ENCODE results near the gene INCENP.
"Not testable (repeated sequence)": the region's sequence is repeated elsewhere in the genome, so short reads cannot be mapped to it uniquely, and the experiment has no call there.

Gene INCENP

DNA sequence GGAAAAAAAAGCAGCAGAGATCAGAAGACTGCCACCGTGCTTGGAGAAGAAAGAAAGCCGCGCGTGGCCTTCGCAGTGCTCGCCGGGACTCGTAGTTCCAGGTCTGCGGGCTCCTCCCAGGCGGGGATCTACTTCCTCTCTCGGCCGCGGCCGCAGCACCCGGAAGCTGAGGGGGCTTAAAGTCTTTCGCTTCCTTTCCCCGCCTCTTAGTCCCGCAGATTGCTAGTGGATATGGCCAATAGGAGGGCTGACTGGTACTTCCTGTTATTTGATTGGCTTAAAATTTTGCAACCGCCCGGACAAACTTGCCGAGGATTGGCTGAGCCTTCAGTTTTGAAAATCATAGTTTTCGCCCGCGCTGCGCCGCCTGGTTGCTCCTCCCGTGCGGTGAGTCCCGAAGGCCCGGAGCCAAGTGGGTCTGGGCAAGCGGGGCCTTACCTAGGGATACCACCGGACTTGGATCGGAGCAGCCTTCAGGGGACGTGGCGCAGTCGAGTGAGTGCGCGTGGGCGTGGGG lies at the start of gene INCENP:
Gene INCENP (plus strand): TSS at position 343 of the 517 bp plus-strand sequence. CDS start 4,151 bp downstream, outside the sequence.
- peak; percentile 98 for DNase-seq (ENCODE audit: low spot score)

DNA sequence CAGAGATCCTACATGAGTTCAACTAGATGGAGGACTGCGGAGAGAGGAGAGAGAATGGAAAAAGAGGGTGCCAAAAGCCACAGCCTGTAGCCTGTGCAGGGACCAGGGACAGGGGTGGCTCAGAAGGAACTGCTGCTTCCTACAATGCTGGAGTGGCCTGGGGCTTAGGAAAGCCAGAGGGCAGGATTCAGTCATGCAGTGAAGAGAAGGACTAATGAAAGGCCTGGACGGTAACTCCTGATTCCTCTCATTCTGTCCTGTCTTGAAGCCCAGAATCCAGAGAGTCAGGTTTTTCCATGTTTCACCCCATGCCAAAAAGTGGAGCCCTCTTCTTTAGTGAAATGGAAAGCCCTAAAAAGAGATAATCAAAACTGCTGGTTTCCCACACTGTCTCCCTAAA lies 48.4 kb upstream of the INCENP start:
- no peak for DNase-seq (ENCODE audit: low spot score)

DNA sequence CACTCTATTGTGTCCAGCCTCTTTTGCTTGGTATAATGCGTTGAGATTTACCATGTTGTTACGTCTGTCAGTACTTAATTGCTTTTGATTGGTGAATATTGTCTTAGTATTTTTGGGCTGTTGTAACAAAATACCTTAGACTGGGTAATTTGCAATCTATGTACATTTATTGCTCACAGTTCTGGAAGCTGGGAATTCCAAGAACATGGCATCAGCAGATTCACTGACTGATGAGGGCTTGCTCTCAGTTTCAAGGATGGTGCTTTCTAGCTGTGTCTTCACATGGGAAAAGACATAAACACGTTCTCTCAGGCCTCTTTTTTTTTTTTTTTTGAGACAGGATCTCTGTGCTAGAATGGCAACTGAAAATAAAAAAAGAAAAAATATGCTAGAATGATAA lies 46.7 kb upstream of the INCENP start:
- DNase-seq (ENCODE audit: low spot score) = no peak

DNA sequence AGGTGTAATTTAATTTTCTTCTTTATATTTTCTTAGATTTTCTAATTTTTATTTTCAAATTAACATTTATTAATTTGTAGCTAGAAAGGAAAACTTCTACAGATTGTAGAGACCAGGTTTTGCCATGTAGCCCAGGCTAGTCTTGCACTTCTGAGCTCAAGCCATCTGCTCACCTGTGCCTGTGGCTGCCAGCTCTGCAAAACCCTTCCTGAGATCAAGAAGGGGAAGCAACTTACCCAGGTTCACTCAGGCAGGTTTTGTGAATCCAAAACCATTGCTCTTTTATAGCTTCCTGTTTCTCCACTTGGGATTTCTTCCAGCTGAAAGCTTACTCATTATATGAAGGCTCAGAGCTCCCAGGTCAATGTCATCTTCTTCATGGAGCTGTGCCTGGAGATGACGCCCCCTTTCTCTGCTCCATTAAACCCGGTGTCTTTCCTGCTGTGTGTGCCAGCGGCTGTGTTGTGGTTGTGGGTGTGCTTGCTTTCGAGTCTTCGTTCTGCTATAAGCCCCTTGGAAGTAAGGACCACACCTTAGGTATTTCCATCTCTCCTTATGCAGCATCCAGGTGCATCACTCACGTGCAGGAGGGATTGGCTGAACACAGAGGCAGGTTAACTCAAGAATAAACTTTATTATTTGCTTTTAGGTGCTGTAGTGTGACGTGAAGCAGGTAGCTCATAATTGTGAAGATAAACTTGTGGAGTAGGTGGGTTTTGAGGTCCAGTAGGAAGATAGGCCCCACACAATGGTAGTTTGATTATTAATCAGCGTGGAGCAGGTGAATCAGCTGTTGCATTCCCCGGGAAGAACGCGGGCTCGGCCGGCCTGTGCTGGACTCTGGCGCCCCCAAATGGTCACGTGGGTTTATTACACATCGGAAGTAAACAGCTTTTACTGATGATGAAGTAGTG lies 42.2 kb upstream of the INCENP start:
- DNase-seq (ENCODE audit: low spot score) = peak; percentile 68

DNA sequence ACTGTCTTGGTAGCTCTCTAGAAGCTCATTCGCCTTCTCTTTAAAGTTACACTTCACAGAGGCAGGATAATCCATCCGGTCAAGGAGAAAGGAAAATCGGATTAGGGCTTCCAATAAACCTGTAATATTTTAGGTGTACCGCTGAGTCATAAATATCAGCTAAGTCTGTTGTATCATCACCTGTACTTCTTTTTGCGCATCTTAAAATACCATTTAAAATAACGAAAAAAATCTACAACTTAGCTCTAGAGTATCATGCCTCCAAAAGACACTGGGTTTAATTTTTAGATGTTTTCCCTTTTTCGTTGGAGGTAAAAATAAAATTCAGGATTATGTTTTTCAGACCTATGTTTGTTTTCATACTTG lies 41.5 kb upstream of the INCENP start:
- no peak for DNase-seq (ENCODE audit: low spot score)

DNA sequence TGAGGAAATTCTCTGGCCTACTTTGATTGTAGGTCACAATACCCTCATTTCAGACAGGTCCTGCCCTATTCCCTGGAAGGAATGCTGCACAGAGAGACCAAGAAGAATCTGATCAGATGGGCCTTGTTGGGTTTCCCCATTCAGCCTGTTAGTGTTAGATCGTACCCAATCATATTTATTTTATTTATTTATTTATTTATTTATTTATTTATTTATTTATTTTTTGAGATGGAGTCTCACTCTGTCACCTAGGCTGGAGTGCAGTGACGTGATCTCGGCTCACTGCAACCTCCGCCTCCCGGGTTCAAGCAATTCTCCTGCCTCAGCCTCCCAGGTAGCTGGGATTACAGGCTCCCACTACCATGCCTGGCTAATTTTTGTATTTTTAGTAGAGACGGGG lies 39.0 kb upstream of the INCENP start:
- not testable (repeated sequence) for DNase-seq (ENCODE audit: low spot score)

DNA sequence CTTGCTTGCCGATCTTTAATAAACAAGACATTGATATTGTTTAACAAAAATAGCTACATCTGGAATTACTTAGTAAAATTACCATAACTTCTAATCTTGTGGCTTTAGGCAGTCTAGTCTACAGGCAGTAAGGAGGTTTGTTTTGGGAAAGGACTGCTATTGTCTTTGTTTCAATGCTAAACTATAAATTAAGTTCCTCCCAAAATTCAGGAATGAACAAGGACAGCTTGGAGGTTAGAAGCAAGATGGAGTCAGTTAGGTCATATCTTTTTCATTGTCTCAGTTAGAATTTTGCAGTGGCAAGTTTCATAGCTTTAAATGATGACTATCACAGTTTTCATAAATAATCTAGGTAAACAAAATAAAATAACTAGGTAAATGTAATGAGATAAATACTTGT lies 36.1 kb upstream of the INCENP start:
- DNase-seq (ENCODE audit: low spot score) = no peak

DNA sequence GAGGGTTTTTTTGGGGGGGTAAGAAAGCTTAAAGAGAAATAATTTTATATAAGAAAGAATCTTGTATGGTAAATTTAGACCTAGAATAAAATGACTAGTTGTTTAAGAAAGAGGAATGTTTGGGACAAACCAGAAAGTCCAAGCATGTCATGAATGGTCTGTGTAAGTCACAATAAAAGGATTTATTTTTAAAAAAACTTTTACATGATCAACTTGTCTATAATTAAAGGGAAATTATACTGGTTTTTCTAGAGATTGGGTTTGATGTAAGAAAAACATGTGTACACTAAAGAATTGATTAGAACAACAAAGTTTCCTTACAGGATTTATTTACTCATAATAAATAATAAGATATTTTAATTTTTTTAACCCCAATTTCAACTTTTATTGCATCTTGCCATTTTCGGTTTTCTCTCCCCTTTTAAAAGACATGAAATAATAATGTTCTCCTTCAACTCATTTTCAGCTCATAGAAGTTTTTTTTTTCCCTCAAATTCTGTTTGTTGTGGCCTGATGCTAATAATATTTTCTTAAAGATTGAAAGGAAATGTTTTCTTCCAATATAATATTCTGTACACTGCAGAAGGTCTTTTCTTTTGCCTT lies 35.4 kb upstream of the INCENP start:
- DNase-seq (ENCODE audit: low spot score) = no peak

DNA sequence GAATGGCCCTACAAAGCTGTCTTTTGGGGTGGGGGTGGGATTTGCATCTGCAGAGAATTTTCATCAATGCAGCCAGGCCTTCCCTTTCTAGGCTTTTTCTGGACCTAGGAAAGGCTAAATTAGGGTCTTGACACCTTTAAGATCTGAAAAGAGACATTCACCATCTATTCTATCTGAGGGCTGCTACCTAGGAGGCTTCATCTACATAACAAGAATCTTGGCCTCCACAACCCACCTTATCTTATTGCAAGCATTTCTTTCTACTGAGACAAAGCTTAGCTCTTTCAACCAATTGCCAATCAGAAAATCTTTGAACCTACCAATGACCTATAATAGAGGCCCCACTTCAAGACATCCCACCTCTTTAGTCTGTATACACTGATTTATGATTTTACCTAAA lies 20.7 kb upstream of the INCENP start:
- DNase-seq (ENCODE audit: low spot score) = no peak

DNA sequence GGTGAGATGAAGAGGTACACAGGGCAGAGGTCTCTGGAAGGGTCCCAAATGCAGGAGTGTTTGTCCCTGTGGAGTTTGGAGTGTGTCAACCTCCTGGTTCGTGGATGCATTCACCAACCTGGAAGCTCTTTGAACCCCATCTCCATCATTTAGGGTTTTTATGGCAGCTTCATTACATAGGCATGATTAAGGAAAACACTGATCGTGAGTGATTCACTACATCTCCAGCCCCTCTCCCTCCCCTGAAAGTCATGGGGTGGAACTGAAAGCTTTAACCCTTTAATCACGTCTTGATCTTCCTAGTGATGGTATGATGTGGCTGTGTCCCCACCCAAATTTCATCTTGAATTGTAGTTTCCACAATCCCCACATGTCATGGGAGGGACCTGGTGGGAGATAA lies 19.8 kb upstream of the INCENP start:
- no peak for DNase-seq (ENCODE audit: low spot score)

DNA sequence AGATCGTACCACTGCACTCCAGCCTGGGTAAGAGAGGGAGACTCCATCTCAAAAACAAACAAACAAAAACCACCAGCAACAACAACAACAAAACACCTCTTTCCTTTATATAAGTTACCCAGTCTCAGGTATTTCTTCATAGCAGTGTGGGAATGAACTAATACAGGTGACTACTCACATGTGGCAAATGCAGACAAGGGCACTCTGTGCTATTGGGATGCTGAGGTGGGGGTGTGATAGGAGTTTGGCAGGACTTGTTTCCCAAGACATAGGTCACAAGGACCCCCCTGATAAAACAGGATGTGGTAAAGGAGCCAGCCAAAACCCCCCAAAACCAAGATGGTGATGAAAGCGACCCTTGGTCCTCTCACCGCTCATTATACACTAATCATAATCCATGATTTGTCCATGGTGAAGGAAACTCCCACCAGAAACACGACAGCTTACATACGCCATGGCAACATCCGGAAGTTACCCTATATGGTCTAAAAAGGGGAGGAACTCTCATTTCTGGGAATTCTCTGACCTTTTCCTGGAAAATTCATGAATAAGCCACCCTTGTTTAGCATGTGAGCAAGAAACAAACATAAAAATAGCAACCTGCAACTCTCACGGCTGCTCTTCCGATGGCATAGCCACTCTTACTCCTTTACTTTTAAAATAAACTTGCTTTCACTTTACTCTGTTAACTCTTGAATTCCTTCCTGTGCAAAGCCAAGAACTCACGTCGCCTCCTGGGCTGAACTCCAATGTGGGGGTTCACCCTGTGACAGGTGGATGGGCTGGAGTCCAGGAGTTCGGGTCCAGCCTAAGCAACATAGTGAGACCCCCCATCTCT lies 18.8 kb upstream of the INCENP start:
- DNase-seq (ENCODE audit: low spot score) = no peak

DNA sequence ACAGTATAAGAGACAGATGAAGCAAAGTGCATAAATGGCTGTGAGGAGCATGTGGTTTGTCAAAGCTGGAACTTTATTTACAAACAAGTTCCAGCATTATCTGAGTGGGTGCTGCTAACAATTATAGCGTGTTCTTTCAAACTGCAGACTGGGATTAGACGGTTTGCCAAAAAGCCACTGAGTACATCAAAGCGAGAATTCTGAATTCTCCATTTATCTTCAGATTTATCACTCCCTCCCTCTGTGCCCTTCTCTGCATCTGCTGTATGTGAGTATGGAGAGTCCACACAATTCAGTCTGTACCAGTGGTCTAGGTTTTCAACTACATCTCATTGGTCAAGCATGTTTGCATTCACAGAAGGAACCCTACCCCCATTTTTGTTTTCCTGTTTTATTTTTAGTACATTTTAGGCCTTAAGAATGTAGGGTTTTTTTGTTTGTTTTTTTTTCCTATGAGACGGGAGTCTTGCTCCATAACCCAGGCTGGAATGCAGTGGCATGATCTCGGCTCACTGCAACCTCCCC lies 18.1 kb upstream of the INCENP start:
- DNase-seq (ENCODE audit: low spot score) = no peak

DNA sequence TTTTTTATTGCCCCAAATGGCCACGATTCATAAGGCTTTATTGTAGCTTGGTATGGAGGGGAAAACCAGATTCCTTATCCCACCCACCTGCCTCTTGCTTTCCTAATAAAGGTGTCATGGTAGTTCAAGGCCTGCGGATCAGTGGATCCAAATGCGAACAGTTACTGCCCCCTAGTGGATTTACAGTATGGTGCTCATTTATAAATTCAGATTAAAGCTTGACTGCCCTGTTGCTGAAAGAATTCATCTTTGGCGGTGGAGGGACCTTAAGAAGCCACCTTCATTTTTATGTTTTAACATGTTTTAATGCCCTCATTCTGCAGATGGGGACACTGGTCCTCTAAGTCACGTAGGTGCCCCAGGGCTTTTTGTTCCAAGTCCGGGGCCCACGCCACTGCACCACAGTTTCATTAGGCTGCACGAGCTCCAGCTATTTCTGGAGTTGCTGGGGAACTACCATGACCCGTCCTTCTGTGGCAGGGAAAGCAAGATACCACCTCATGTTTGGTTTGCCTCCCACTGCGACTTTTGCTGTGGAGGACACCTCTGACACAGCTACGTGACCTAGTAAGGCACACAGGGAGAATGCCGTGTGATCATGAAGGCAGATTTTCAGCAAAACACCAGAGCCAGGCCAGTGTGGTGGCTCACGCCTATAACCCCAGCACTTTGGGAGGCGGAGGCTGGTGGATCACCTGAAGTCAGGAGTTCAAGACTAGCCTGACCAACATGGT lies 15.6 kb upstream of the INCENP start:
- peak; percentile 35 for DNase-seq (ENCODE audit: low spot score)

DNA sequence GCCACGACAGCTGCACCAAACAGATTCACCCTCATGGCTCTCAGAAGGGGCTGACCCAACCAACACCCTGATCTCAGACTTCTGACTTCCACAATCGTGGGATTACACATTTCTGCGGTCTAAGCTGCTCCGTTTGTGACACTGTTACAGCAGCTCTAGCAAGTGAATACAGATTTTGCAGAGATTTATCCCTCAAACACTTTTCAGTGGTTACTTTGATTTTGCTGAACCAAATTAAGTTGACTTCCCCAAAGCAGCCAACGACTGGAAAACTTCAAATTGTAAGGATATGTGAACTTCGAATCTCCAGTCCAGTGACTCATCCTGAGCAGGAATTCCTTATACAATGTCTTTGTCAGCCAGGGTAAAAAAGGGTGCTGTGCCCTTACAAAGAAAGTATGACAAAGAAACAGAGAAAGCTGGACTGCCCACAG lies 14.8 kb upstream of the INCENP start:
- no peak for DNase-seq (ENCODE audit: low spot score)

DNA sequence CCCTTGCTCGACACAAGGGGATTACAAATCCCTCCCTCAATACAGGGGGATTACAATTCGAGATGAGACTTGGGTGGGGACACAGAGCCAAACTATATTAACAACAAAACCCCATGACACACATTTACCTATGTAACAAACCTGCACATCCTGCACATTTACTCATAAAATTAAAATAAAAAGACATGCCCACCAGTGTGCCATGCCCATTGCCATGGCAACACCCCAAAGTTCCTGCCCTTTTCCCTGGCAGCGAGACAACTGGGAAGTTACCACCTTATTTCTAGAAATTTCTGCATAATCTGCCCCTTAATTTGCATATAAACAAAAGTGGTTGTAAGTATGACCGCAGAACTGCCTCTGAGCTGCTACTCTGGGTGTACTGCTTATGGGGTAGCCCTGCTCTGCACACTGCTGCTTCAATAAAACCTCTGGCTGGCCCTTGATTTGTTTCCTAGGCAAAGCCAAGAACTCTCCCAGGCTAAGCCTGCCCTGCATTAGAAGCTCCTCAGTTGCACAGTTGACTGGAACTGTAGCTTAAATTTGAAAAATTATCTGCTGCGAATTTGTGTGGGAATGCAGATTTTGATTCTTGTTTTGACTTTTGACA lies 8.6 kb upstream of the INCENP start:
- no peak for DNase-seq (ENCODE audit: low spot score)

DNA sequence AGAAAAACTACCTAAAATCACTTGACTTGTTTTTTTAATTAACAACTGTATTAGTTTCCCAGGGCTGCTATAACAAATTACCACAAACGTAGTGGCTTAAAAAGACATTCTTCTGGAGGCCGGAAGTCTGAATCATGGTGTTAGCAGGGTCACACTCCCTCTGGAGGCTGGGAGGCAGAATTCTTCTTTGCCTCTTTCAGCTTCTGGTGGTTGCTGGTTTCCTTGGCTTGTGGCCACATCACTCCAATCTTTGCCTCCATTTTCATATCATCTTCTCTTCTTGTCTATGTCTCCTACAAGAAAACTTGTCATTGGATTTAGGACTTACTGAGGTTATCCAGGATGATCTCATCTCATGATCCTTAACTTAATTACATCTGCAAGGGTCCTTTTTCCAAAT lies 7.4 kb upstream of the INCENP start:
- DNase-seq (ENCODE audit: low spot score) = no peak

DNA sequence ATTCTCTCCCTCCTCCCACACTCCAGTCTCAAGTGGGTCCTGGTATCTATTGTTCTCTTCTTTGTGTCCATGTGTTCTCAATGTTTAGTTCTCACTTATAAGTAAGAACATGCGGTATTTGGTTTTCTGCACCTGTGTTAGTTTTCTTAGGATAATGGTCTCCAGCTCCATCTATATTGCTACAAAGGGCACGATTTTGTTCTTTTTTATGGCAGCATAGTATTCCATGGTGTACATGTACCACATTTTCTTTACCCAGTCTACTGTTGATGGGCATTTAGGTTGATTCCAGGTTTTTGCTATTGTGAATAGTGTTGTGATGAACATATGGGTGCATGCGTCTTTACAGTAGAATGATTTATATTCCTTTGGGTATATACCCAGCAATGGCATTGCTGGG lies 4.2 kb upstream of the INCENP start:
- no peak for DNase-seq (ENCODE audit: low spot score)

DNA sequence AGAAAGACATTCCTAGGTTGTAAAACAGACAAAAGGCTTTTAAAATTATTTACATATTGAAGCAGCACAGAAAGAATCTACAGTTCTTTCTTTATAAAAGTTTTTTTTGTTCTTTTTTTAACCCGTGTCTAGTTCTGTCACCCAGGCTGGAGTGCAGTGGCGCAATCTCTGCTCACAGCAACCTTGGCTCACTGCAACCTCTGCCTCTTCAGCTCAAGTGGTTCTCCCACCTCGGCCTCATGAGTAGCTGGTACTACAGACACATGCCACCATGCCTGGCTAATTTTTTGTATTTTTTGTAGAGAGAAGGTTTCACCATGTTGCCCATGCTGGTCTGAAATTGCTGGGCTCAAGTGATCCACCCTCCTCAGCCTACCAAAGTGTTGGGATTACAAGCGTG lies 3.8 kb upstream of the INCENP start:
- DNase-seq (ENCODE audit: low spot score) = no peak

DNA sequence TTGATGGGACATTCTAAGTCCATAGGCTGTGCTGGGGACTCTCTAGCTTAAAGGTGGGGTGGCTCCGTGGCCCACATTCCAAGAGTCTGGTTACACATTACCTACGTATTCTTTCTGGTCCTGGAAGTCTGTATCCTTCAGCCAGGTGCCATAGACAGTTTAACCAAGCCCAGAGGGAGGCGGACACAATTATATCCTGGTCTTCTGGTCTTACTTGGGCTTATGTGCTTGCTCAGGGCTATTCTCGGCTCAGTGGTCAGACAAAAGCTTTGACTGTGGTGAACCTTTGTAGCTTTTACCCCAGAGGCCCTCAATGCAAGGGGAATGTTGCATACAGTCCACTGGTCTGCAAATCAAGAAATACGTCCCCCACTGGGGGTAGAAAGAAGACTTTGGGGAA lies 3.4 kb upstream of the INCENP start:
- DNase-seq (ENCODE audit: low spot score) = no peak

DNA sequence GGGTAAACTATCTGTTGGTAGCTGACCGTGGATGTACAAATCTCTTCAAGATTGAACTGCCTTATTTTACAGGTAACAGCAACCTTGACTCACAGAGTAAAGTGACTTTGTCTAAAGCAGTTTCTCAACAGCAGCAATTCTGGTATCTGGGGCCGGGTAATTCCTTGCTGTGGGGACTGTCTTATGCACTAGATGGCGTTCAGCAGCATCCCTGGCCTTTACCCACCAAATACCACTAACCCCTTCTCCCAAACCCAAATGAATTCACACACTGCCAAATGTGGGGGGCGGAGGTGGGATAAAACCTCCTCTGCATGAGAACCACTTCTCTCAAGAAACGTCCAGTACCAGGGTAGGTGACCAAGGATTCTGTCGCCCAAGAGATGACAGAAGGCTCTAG lies 1.7 kb upstream of the INCENP start:
- no peak for DNase-seq (ENCODE audit: low spot score)
